HG03066 (cell line): Measurements from ENCODE around the gene GPR15.
A peak's percentile ranks its signal among the peaks of the same experiment; 100 is the strongest.

Experiments
- ATAC-seq: cut with Tn5 transposase; IDR thresholded peaks from one replicate; pipeline ENCODE4 v1.9.1; 2021; ENCODE audit warnings: low read depth; ENCODE audit not compliant: unreplicated experiment

GPR15 gene

GRCh38 chr3:98529856-98530459 is 1.8 kb upstream of the GPR15 start:
- no peak for ATAC-seq

GRCh38 chr3:98530676-98531075 is 1.1 kb upstream of the GPR15 start:
- no peak for ATAC-seq

GRCh38 chr3:98532275-98532637 is 478 bp downstream of the GPR15 start:
- ATAC-seq = no peak

- no peak for ATAC-seq
Measured at GRCh38 chr3:98532709-98533571, 1.2 kb downstream of the GPR15 start.

- ATAC-seq = no peak
Measured at GRCh38 chr3:98534168-98534567, 2.4 kb downstream of the GPR15 start.

GRCh38 chr3:98534734-98535133 is 3.0 kb downstream of the GPR15 start:
- ATAC-seq = no peak

GRCh38 chr3:98536456-98537017 is 4.8 kb downstream of the GPR15 start:
- peak; percentile 71 for ATAC-seq

GRCh38 chr3:98540346-98540745 is 8.6 kb downstream of the GPR15 start:
- peak; percentile 40 for ATAC-seq

- ATAC-seq = no peak
Measured at GRCh38 chr3:98541695-98542094, 9.9 kb downstream of the GPR15 start.

GRCh38 chr3:98542623-98543022 is 10.8 kb downstream of the GPR15 start:
- no peak for ATAC-seq

- ATAC-seq = peak; percentile 54
Measured at GRCh38 chr3:98545940-98546339, 14.2 kb downstream of the GPR15 start.

GRCh38 chr3:98548544-98548943 is 16.8 kb downstream of the GPR15 start:
- no peak for ATAC-seq

GRCh38 chr3:98550833-98551232 is 19.1 kb downstream of the GPR15 start:
- ATAC-seq = no peak

- no peak for ATAC-seq
Measured at GRCh38 chr3:98551236-98551635, 19.5 kb downstream of the GPR15 start.

GRCh38 chr3:98551754-98552153 is 20.0 kb downstream of the GPR15 start:
- ATAC-seq = no peak

- ATAC-seq = no peak
Measured at GRCh38 chr3:98552232-98553020, 20.6 kb downstream of the GPR15 start.

GRCh38 chr3:98553021-98553563 is 21.3 kb downstream of the GPR15 start:
- ATAC-seq = no peak

- ATAC-seq = no peak
Measured at GRCh38 chr3:98553753-98554152, 22.0 kb downstream of the GPR15 start.

- no peak for ATAC-seq
Measured at GRCh38 chr3:98554580-98554979, 22.8 kb downstream of the GPR15 start.

GRCh38 chr3:98555025-98555379 is 23.2 kb downstream of the GPR15 start:
- no peak for ATAC-seq
